ENCODE data around the gene GMEB2. TPM values are rescaled to one million over a fixed set of nuclear protein-coding genes. Genes with fewer than 3 reads are reported as not detected.

The GMEB2 gene
- total and polyA plus RNA-seq, 10 of the 15 experiments (the other 5 are each of a cell fraction or from before 2014, with no cell fraction given) = 0.08 to 15.1 (median 6.9) TPM

DNA sequence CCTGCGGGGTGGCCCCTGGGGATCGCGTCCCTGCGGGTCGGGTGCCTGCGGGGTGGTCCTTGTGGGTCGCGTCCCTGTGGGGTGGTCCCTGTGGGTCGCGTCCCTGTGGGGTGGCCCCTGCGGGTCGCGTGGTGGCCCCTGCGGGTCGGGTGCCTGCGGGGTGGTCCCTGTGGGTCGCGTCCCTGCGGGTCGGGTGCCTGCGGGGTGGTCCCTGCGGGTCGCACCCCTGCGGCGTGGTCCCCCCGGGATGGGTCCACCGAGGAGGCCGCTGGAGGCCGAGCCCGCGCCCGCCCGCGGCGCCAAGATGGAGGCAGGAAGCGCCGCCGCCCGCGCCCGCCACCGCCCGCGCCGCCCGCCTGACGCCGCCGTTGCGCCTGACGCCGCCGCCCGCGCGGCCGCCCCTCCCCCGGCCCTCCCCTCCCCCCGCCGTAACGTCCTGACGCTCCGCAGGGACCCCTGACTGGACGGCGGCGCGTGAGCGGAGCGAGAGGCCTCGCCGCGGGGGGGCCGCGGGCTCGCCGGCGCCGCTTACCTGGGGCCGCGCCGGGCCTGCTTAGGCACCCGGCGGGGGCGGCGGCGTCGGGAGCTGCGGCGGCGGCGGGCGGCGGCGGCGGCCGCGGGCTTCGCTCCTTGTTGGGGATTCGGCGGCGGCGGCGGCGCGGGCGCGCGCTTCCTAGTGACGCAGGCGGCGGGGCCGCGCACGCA lies at the start of gene GMEB2 (continued):
- TF ChIP-seq, protein P1, sequence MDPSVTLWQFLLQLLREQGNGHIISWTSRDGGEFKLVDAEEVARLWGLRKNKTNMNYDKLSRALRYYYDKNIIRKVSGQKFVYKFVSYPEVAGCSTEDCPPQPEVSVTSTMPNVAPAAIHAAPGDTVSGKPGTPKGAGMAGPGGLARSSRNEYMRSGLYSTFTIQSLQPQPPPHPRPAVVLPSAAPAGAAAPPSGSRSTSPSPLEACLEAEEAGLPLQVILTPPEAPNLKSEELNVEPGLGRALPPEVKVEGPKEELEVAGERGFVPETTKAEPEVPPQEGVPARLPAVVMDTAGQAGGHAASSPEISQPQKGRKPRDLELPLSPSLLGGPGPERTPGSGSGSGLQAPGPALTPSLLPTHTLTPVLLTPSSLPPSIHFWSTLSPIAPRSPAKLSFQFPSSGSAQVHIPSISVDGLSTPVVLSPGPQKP (IDR thresholded peaks at IDR 0.05; ENCODE audit: low read depth, low read length) = no peak
- no peak for TF ChIP-seq CUX1 (IDR thresholded peaks at IDR 0.05; ENCODE audit: insufficient replicate concordance, low read depth, low read length)
- TF ChIP-seq ZNF384 (IDR thresholded peaks at IDR 0.05; ENCODE audit: borderline replicate concordance, low read depth, low read length) = no peak
- TF ChIP-seq TCF12 (IDR thresholded peaks at IDR 0.05; ENCODE audit: low read depth, low read length) = 0 out of 2 replicates have a peak, but pooled peaks have one; percentile 35
- no peak for TF ChIP-seq RAD51 (IDR thresholded peaks at IDR 0.05)
- no peak for TF ChIP-seq NBN (IDR thresholded peaks at IDR 0.05)
- TF ChIP-seq PAX5 (IDR thresholded peaks at IDR 0.05; ENCODE audit: borderline replicate concordance, low read depth, low read length) = no peak
- TF ChIP-seq ASH2L (IDR thresholded peaks at IDR 0.05; ENCODE audit: borderline replicate concordance, low read depth) = no peak
- TF ChIP-seq HDGF (IDR thresholded peaks at IDR 0.05) = no peak
- no peak for TF ChIP-seq STAT3 (IDR thresholded peaks at IDR 0.05; ENCODE audit: low read depth, low read length)
- TF ChIP-seq SPI1 (IDR thresholded peaks at IDR 0.05; ENCODE audit: borderline replicate concordance, insufficient read depth, low read depth, low read length) = no peak
- TF ChIP-seq TARDBP (IDR thresholded peaks at IDR 0.05; ENCODE audit: borderline replicate concordance) = no peak
- TF ChIP-seq HSF1 (IDR thresholded peaks at IDR 0.05; ENCODE audit: low read depth, low read length) = no peak
- no peak for TF ChIP-seq FOS (IDR thresholded peaks at IDR 0.05; ENCODE audit: borderline replicate concordance, extremely low read depth, insufficient read length)
- TF ChIP-seq PML (IDR thresholded peaks at IDR 0.05; ENCODE audit: low read length) = no peak
